HepG2 (cell line): ENCODE measurements around the gene PACS2. TPM values are rescaled to one million over a fixed set of nuclear protein-coding genes. Genes with fewer than 3 reads are reported as not detected.

Experiments used
- ATAC-seq: fragments of 200-7000 bp; cut with Tn5 transposase; 3 replicates; pipeline ENCODE4 v1.9.1; 2020; ENCODE audit warnings: mild to moderate bottlenecking, moderate library complexity
- BruUV-seq: library from RNA; stranded (reverse); fragments of 400-500 nt; replicated peaks from 2 replicates; lab custom pipeline; 2021; lab: Mats Ljungman, UMichigan
- CTCF ChIA-PET: fragments of 300-600 bp; formaldehyde crosslinking; extraction: SDS; loops from one replicate; lab custom pipeline; 2021; ENCODE audit warnings: low total read pairs, inconsistent platforms, low intra/inter-chr PET ratio; lab: Yijun Ruan, JAX
- POLR2A ChIA-PET: fragments of 350-600 bp; sonication (Branson Sonifier 250); formaldehyde crosslinking; loops from one replicate; lab custom pipeline; 2020; ENCODE audit warnings: antibody characterized with exemption, inconsistent platforms; lab: Yijun Ruan, JAX
- DNase-seq: peaks from one replicate; pipeline ENCODE4 v3.0.0-alpha.2; 2015; ENCODE audit warnings: low spot score
- FAIRE-seq: peaks from 3 replicates; lab custom pipeline; 2011; peaks lifted over from hg19 to GRCh38; lab: Jason Lieb, UNC
- H2AFZ ChIP-seq: one replicate; pipeline ENCODE4 v1.6.1; 2011; ENCODE audit warnings: low read length, inconsistent platforms
- H3K27ac ChIP-seq: fragments of 300-600 bp; 3 replicates; pipeline ENCODE4 v1.8.0; 2011; ENCODE audit warnings: mixed run types, mild to moderate bottlenecking, mixed read lengths, low read length, inconsistent platforms; ENCODE audit not compliant: insufficient read depth; ENCODE audit errors: extremely low read length
- H3K27me3 ChIP-seq, 2 experiments: fragments of 200-600 bp in 1 of 2; 2 replicates in 1 of 2; 3 replicates in 1 of 2; pipeline versions ENCODE4 v1.6.0 to v1.8.0; 2011; ENCODE audit warnings: low read length in 2 of 2, mild to moderate bottlenecking in 2 of 2, moderate library complexity in 2 of 2, inconsistent platforms in 1 of 2; ENCODE audit not compliant: insufficient read depth in 2 of 2, control insufficient read depth in 1 of 2
- H3K36me3 ChIP-seq, 2 experiments: fragments of 200-600 bp in 1 of 2; replicated peaks in 1 of 2; 2 replicates in 1 of 2; 3 replicates in 1 of 2; pipeline versions ENCODE4 v1.5.1 to v1.8.0; 2011; ENCODE audit warnings: low read length in 2 of 2, inconsistent platforms in 1 of 2; ENCODE audit not compliant: insufficient read depth in 2 of 2, control insufficient read depth in 1 of 2
- H3K4me1 ChIP-seq: 2 replicates; pipeline ENCODE4 v1.5.1; 2012; ENCODE audit warnings: low read length, inconsistent platforms; ENCODE audit not compliant: insufficient read depth
- H3K4me2 ChIP-seq: 2 replicates; pipeline ENCODE4 v1.6.0; 2011; ENCODE audit warnings: low read depth, low read length, inconsistent platforms
- H3K4me3 ChIP-seq, 3 experiments: fragments of 200-600 bp in 1 of 3; sonication (generic), shearing (Covaris generic) in 1 of 3; replicated peaks in 1 of 3; 2 replicates each; pipeline ENCODE4 v1.5.1; 2011 to 2016; ENCODE audit warnings: low read length in 3 of 3, inconsistent platforms in 2 of 3, low read depth in 2 of 3, mild to moderate bottlenecking in 2 of 3, control low read depth in 1 of 3, mixed read lengths in 1 of 3; ENCODE audit not compliant: insufficient read depth in 1 of 3
- H3K79me2 ChIP-seq: one replicate; pipeline ENCODE4 v1.6.1; 2011; ENCODE audit warnings: low read length, inconsistent platforms; ENCODE audit not compliant: insufficient read depth
- H3K9ac ChIP-seq: 2 replicates; pipeline ENCODE4 v1.6.0; 2011; ENCODE audit warnings: mild to moderate bottlenecking, low read depth, low read length, inconsistent platforms; ENCODE audit not compliant: insufficient read depth
- H3K9me3 ChIP-seq: 2 replicates; pipeline ENCODE4 v1.5.1; 2012; ENCODE audit warnings: mild to moderate bottlenecking, low read length
- H4K20me1 ChIP-seq: 2 replicates; pipeline ENCODE4 v1.6.0; 2011; ENCODE audit warnings: inconsistent platforms, mild to moderate bottlenecking, low read length, moderate library complexity; ENCODE audit not compliant: insufficient read depth
- E2F2 ChIP-seq: sonication (generic); formaldehyde crosslinking; IDR thresholded peaks from 2 replicates; pipeline ENCODE4 v1.4.0; 2020; ENCODE audit warnings: missing genetic modification reagents, borderline replicate concordance
- LCORL ChIP-seq, 2 experiments: fragments of 450-650 bp in 1 of 2; sonication (generic) in 1 of 2; formaldehyde crosslinking in 1 of 2; IDR thresholded peaks; 2 replicates each; pipeline versions ENCODE4 v1.5.0 to v1.6.1; 2017 to 2020; ENCODE audit warnings: antibody characterized with exemption in 1 of 2, missing genetic modification reagents in 1 of 2
- MEIS1 ChIP-seq: sonication (generic); formaldehyde crosslinking; IDR thresholded peaks from 2 replicates; pipeline ENCODE4 v1.9.0; 2021; ENCODE audit warnings: mild to moderate bottlenecking, missing genetic modification reagents, moderate library complexity, borderline replicate concordance
- TGIF2 ChIP-seq: IDR thresholded peaks from 2 replicates; pipeline ENCODE4 v1.6.1; 2016; ENCODE audit warnings: control low read depth, missing compliant biosample characterization
- TRAFD1 ChIP-seq: sonication (generic); formaldehyde crosslinking; IDR thresholded peaks from 2 replicates; pipeline ENCODE4 v1.5.1; 2020; ENCODE audit warnings: missing genetic modification reagents, mild to moderate bottlenecking, borderline replicate concordance
- TSC22D2 ChIP-seq: sonication (generic); formaldehyde crosslinking; IDR thresholded peaks from 2 replicates; pipeline ENCODE4 v1.5.1; 2020; ENCODE audit warnings: missing genetic modification reagents, mild to moderate bottlenecking, borderline replicate concordance
- ZBTB39 ChIP-seq: sonication (generic); formaldehyde crosslinking; IDR thresholded peaks from 2 replicates; pipeline ENCODE4 v1.5.0; 2020; ENCODE audit warnings: missing genetic modification reagents
- ZNF10 ChIP-seq: sonication (generic); formaldehyde crosslinking; IDR thresholded peaks from 2 replicates; pipeline ENCODE4 v1.4.0; 2020; ENCODE audit warnings: mild to moderate bottlenecking, low read depth, missing genetic modification reagents, borderline replicate concordance
- ZSCAN12 ChIP-seq: sonication (generic); formaldehyde crosslinking; IDR thresholded peaks from 2 replicates; pipeline ENCODE4 v1.9.0; 2021; ENCODE audit warnings: mild to moderate bottlenecking, missing genetic modification reagents
- WGBS: methylation state at CpG from one replicate; pipeline ENCODE4 v1.1.6; 2017; ENCODE audit warnings: low lambda C conversion rate; 5-methylcytosine and 5-hydroxymethylcytosine counted together
- in situ Hi-C: cut with HindIII; loops from 2 replicates; pipeline ENCODE4 v1.10.0; 2017; ENCODE audit warnings: low pct_unique_long_range_greater_than_20kb; ENCODE audit not compliant: extremely low pct_ligation_motif_present
- intact Hi-C: fragments of 100-400 bp; cut with micrococcal nuclease; formaldehyde crosslinking; loops from one replicate; pipeline ENCODE4 v1.10.0; 2022; ENCODE audit not compliant: unreplicated experiment
- polyA plus RNA-seq, 8 experiments: library from polyadenylated mRNA; depleted of rRNA in 3 of 8; stranded (reverse) in 7 of 8; unstranded in 1 of 8; fragments of >200 nt; fragmentation: Illumina TruSeq in 4 of 8; extraction: Trizol in 4 of 8; gene quantifications; 2 replicates each; pipeline versions ENCODE4 v1.2.1 to v1.2.3, GENCODE V29; 2011 to 2016; ENCODE audit warnings: low read depth in 4 of 8, missing spikeins in 1 of 8, mixed read lengths in 1 of 8; ENCODE audit not compliant: insufficient read depth in 1 of 8
- total RNA-seq, 5 experiments: library from RNA; depleted of rRNA; stranded (reverse); fragments of >200 nt; fragmentation: Illumina TruSeq; extraction: Trizol; gene quantifications; 2 replicates each; pipeline ENCODE4 v1.2.3, GENCODE V29; 2016; ENCODE audit warnings: low read depth in 1 of 5

PACS2 gene
- total and polyA plus RNA-seq, 2 of the 13 experiments (the other 11 are each of a cell fraction or from before 2014, with no cell fraction given), result 23.6 to 27.6 TPM

GRCh38 chr14:105323663-105324062, 9.1 kb downstream of the PACS2 start:
- no TSS peak for BruUV-seq
- ChIA-PET CTCF (no interaction called here), POLR2A (no interaction called here)
- TF ChIP-seq ZSCAN12 (CRISPR knock-in tag), result no peak
- no peak for TF ChIP-seq MEIS1
- no peak for TF ChIP-seq LCORL (IDR thresholded peaks at IDR 0.05)
- TF ChIP-seq LCORL (CRISPR knock-in tag; IDR thresholded peaks at IDR 0.05), result no peak
- no peak for TF ChIP-seq E2F2 (CRISPR knock-in tag)
- no peak for TF ChIP-seq ZNF10 (CRISPR knock-in tag)
- TF ChIP-seq TSC22D2 (CRISPR knock-in tag), result no peak
- TF ChIP-seq TGIF2 (CRISPR knock-in tag), result no peak
- TF ChIP-seq TRAFD1 (CRISPR knock-in tag), result no peak
- no peak for TF ChIP-seq ZBTB39
- WGBS, result 100% methylated on average over 2 of the region's 13 CpGs
- H2AFZ ChIP-seq, result no peak overlapping the region
- DNase-seq (no peak), ATAC-seq (no peak), FAIRE-seq (no peak)
- peaks cover 40% of the 10 kb centered on the region for H3K79me2 ChIP-seq
- no peak overlapping the region for H3K4me3 ChIP-seq
- H3K4me1 ChIP-seq, result peaks cover 15% of the 10 kb centered on the region
- no peak overlapping the region for H3K9ac ChIP-seq
- no peaks in the 10 kb centered on the region for H3K9me3 ChIP-seq
- in situ Hi-C loops (no loop called here), intact Hi-C loops (no loop called here)
- no peaks in the 10 kb centered on the region for H3K27me3 ChIP-seq
- H3K4me2 ChIP-seq, result no peak overlapping the region
- peaks cover 5% of the 10 kb centered on the region; the same call in 1 of the 2 replicates for H4K20me1 ChIP-seq
- H3K27ac ChIP-seq, result no peak overlapping the region
- no peaks in the 10 kb centered on the region; a peak in 1 of 5 replicates for H3K36me3 ChIP-seq
